ENCODE measurements around the gene TXNDC16. TPM values are rescaled to one million over a fixed set of nuclear protein-coding genes. Genes with fewer than 3 reads are reported as not detected.

TXNDC16 gene
- total and polyA plus RNA-seq, 7 experiments from 2014 or later = 2.0 to 15.8 (median 7.3) TPM

- DNase-seq = no peak
- no peak for ATAC-seq
- intact Hi-C loops (cut with micrococcal nuclease) = no loop called here
- Histone ChIP-seq H3K27ac (ENCODE audit: low read depth, low read length) (no peak overlapping the region), H3K27me3 (ENCODE audit: control insufficient read depth in 2 of 2, insufficient read depth in 2 of 2, low read length in 2 of 2) (no peaks in the 10 kb centered on the region), H3K4me1 (ENCODE audit: control insufficient read depth in 2 of 2, insufficient read depth in 2 of 2, low read length in 2 of 2) (no peaks in the 10 kb centered on the region), H3K36me3 (ENCODE audit: control insufficient read depth in 2 of 3, insufficient read depth in 3 of 3, low read length in 3 of 3) (peaks cover 0 to 6% (median 0%) of the 10 kb centered on the region in 3 experiments), H3K4me3 (ENCODE audit: low read length) (no peak overlapping the region), H3K9me3 (ENCODE audit: control insufficient read depth in 2 of 3, low read length in 3 of 3) (no peaks in the 10 kb centered on the region)
- Mint-ChIP-seq H3K9me3 (peaks cover 0 to 19% (median 3%) of the 10 kb centered on the region in 11 donors), H3K36me3 (peaks cover 12 to 74% (median 58%) of the 10 kb centered on the region in 5 donors), H3K27ac (peak overlapping the region in 1 of 9 donors; percentile 86), H3K4me1 (peaks cover 0 to 15% (median 0%) of the 10 kb centered on the region in 7 donors), H3K4me3 (no peak overlapping the region), H3K27me3 (no peaks in the 10 kb centered on the region)
- ChIA-PET CTCF (no interaction called here), POLR2A (no interaction called here)
Measured at GRCh38 chr14:52455291-52456088, 96.8 kb downstream of the TXNDC16 start.

GRCh38 chr14:52447236-52447635 lies 105.1 kb downstream of the TXNDC16 start:
- Histone ChIP-seq H3K27me3 (ENCODE audit: control insufficient read depth in 2 of 2, insufficient read depth in 2 of 2, low read length in 2 of 2) (no peaks in the 10 kb centered on the region), H3K4me3 (ENCODE audit: low read length) (no peak overlapping the region), H3K4me1 (ENCODE audit: control insufficient read depth in 2 of 2, insufficient read depth in 2 of 2, low read length in 2 of 2) (no peaks in the 10 kb centered on the region), H3K36me3 (ENCODE audit: control insufficient read depth in 2 of 3, insufficient read depth in 3 of 3, low read length in 3 of 3) (peaks cover 0 to 10% (median 0%) of the 10 kb centered on the region in 3 experiments), H3K27ac (ENCODE audit: low read depth, low read length) (no peak overlapping the region), H3K9me3 (ENCODE audit: control insufficient read depth in 2 of 3, low read length in 3 of 3) (no peaks in the 10 kb centered on the region)
- ChIA-PET POLR2A (no interaction called here), CTCF (no interaction called here)
- H3K9me3 Mint-ChIP-seq = peaks cover 0 to 27% (median 10%) of the 10 kb centered on the region in 11 donors
- H3K4me3 Mint-ChIP-seq = no peak overlapping the region
- H3K27ac Mint-ChIP-seq = no peak overlapping the region
- ATAC-seq = no peak
- H3K27me3 Mint-ChIP-seq = no peaks in the 10 kb centered on the region
- intact Hi-C loops (cut with micrococcal nuclease) = no loop called here
- H3K4me1 Mint-ChIP-seq = peaks cover 0 to 19% (median 0%) of the 10 kb centered on the region in 7 donors
- H3K36me3 Mint-ChIP-seq = peaks cover 18 to 81% (median 72%) of the 10 kb centered on the region in 5 donors
- DNase-seq = no peak

GRCh38 chr14:52446355-52446754 lies 106.0 kb downstream of the TXNDC16 start:
- H3K4me3 ChIP-seq (ENCODE audit: low read length) = no peak overlapping the region
- H3K36me3 ChIP-seq (ENCODE audit: control insufficient read depth in 2 of 3, insufficient read depth in 3 of 3, low read length in 3 of 3) = peaks cover 0 to 10% (median 0%) of the 10 kb centered on the region in 3 experiments
- H3K4me1 ChIP-seq (ENCODE audit: control insufficient read depth in 2 of 2, insufficient read depth in 2 of 2, low read length in 2 of 2) = no peaks in the 10 kb centered on the region
- H3K27me3 Mint-ChIP-seq = no peaks in the 10 kb centered on the region
- peaks cover 0 to 24% (median 10%) of the 10 kb centered on the region in 11 donors for H3K9me3 Mint-ChIP-seq
- intact Hi-C loops (cut with micrococcal nuclease) = no loop called here
- no peak overlapping the region for H3K4me3 Mint-ChIP-seq
- no peaks in the 10 kb centered on the region for H3K27me3 ChIP-seq (ENCODE audit: control insufficient read depth in 2 of 2, insufficient read depth in 2 of 2, low read length in 2 of 2)
- ChIA-PET CTCF (no interaction called here), POLR2A (no interaction called here)
- H3K36me3 Mint-ChIP-seq = peaks cover 18 to 78% (median 67%) of the 10 kb centered on the region in 5 donors
- H3K27ac Mint-ChIP-seq = no peak overlapping the region
- H3K4me1 Mint-ChIP-seq = peaks cover 0 to 19% (median 0%) of the 10 kb centered on the region in 7 donors
- ATAC-seq (no peak), DNase-seq (no peak)
- no peak overlapping the region for H3K27ac ChIP-seq (ENCODE audit: low read depth, low read length)
- no peaks in the 10 kb centered on the region for H3K9me3 ChIP-seq (ENCODE audit: control insufficient read depth in 2 of 3, low read length in 3 of 3)

- Histone ChIP-seq H3K27ac (ENCODE audit: low read depth, low read length) (no peak overlapping the region), H3K36me3 (ENCODE audit: control insufficient read depth in 2 of 3, insufficient read depth in 3 of 3, low read length in 3 of 3) (peaks cover 0 to 10% (median 0%) of the 10 kb centered on the region in 3 experiments), H3K4me3 (ENCODE audit: low read length) (no peak overlapping the region), H3K4me1 (ENCODE audit: control insufficient read depth in 2 of 2, insufficient read depth in 2 of 2, low read length in 2 of 2) (no peaks in the 10 kb centered on the region), H3K27me3 (ENCODE audit: control insufficient read depth in 2 of 2, insufficient read depth in 2 of 2, low read length in 2 of 2) (no peaks in the 10 kb centered on the region), H3K9me3 (ENCODE audit: control insufficient read depth in 2 of 3, low read length in 3 of 3) (no peaks in the 10 kb centered on the region)
- DNase-seq (no peak), ATAC-seq (no peak)
- CTCF ChIA-PET = no interaction called here
- intact Hi-C loops (cut with micrococcal nuclease) = no loop called here
- Mint-ChIP-seq H3K4me3 (no peak overlapping the region), H3K36me3 (peaks cover 10 to 57% (median 41%) of the 10 kb centered on the region in 5 donors), H3K27me3 (no peaks in the 10 kb centered on the region), H3K27ac (no peak overlapping the region), H3K9me3 (peaks cover 0 to 12% (median 2%) of the 10 kb centered on the region in 11 donors), H3K4me1 (peaks cover 0 to 10% (median 0%) of the 10 kb centered on the region in 7 donors)
- POLR2A ChIA-PET = no interaction called here
Measured at GRCh38 chr14:52443506-52443905, 108.8 kb downstream of the TXNDC16 start.

GRCh38 chr14:52442602-52443001 lies 109.7 kb downstream of the TXNDC16 start:
- H3K4me3 Mint-ChIP-seq = no peak overlapping the region
- Histone ChIP-seq H3K4me3 (ENCODE audit: low read length) (no peak overlapping the region), H3K9me3 (ENCODE audit: control insufficient read depth in 2 of 3, low read length in 3 of 3) (no peaks in the 10 kb centered on the region), H3K27ac (ENCODE audit: low read depth, low read length) (no peak overlapping the region), H3K36me3 (ENCODE audit: control insufficient read depth in 2 of 3, insufficient read depth in 3 of 3, low read length in 3 of 3) (peaks cover 0 to 10% (median 0%) of the 10 kb centered on the region in 3 experiments), H3K27me3 (ENCODE audit: control insufficient read depth in 2 of 2, insufficient read depth in 2 of 2, low read length in 2 of 2) (no peaks in the 10 kb centered on the region), H3K4me1 (ENCODE audit: control insufficient read depth in 2 of 2, insufficient read depth in 2 of 2, low read length in 2 of 2) (no peaks in the 10 kb centered on the region)
- peaks cover 0 to 12% (median 0%) of the 10 kb centered on the region in 7 donors for H3K4me1 Mint-ChIP-seq
- intact Hi-C loops (cut with micrococcal nuclease) = no loop called here
- peaks cover 6 to 54% (median 39%) of the 10 kb centered on the region in 5 donors for H3K36me3 Mint-ChIP-seq
- no peak for ATAC-seq
- H3K27me3 Mint-ChIP-seq = no peaks in the 10 kb centered on the region
- CTCF ChIA-PET = no interaction called here
- no peak overlapping the region for H3K27ac Mint-ChIP-seq
- no peak for DNase-seq
- POLR2A ChIA-PET = no interaction called here
- peaks cover 0 to 3% (median 0%) of the 10 kb centered on the region in 11 donors for H3K9me3 Mint-ChIP-seq

GRCh38 chr14:52442166-52442565 lies 110.1 kb downstream of the TXNDC16 start:
- POLR2A ChIA-PET = no interaction called here

GRCh38 chr14:52439476-52439875 lies 112.8 kb downstream of the TXNDC16 start:
- Mint-ChIP-seq H3K4me1 (peaks cover 0 to 18% (median 0%) of the 10 kb centered on the region in 7 donors), H3K4me3 (no peak overlapping the region), H3K9me3 (peaks cover 0 to 3% (median 0%) of the 10 kb centered on the region in 11 donors), H3K27me3 (no peaks in the 10 kb centered on the region), H3K36me3 (peaks cover 7 to 50% (median 40%) of the 10 kb centered on the region in 5 donors), H3K27ac (no peak overlapping the region)
- H3K27me3 ChIP-seq (ENCODE audit: control insufficient read depth in 2 of 2, insufficient read depth in 2 of 2, low read length in 2 of 2) = no peaks in the 10 kb centered on the region
- H3K27ac ChIP-seq (ENCODE audit: low read depth, low read length) = no peak overlapping the region
- ATAC-seq (no peak), DNase-seq (no peak)
- no peaks in the 10 kb centered on the region for H3K9me3 ChIP-seq (ENCODE audit: control insufficient read depth in 2 of 3, low read length in 3 of 3)
- CTCF ChIA-PET = no interaction called here
- no peaks in the 10 kb centered on the region for H3K4me1 ChIP-seq (ENCODE audit: control insufficient read depth in 2 of 2, insufficient read depth in 2 of 2, low read length in 2 of 2)
- POLR2A ChIA-PET = no interaction called here
- no peak overlapping the region for H3K4me3 ChIP-seq (ENCODE audit: low read length)
- intact Hi-C loops (cut with micrococcal nuclease) = no loop called here
- no peaks in the 10 kb centered on the region for H3K36me3 ChIP-seq (ENCODE audit: control insufficient read depth in 2 of 3, insufficient read depth in 3 of 3, low read length in 3 of 3)

More at GRCh38 chr14:52442166-52442565, 110.1 kb downstream of the TXNDC16 start:
- no peak for DNase-seq
- Histone ChIP-seq H3K9me3 (ENCODE audit: control insufficient read depth in 2 of 3, low read length in 3 of 3) (no peaks in the 10 kb centered on the region), H3K27me3 (ENCODE audit: control insufficient read depth in 2 of 2, insufficient read depth in 2 of 2, low read length in 2 of 2) (no peaks in the 10 kb centered on the region), H3K36me3 (ENCODE audit: control insufficient read depth in 2 of 3, insufficient read depth in 3 of 3, low read length in 3 of 3) (peaks cover 0 to 7% (median 0%) of the 10 kb centered on the region in 3 experiments), H3K4me3 (ENCODE audit: low read length) (no peak overlapping the region), H3K4me1 (ENCODE audit: control insufficient read depth in 2 of 2, insufficient read depth in 2 of 2, low read length in 2 of 2) (no peaks in the 10 kb centered on the region), H3K27ac (ENCODE audit: low read depth, low read length) (no peak overlapping the region)
- no peak overlapping the region for H3K27ac Mint-ChIP-seq
- no peak for ATAC-seq
- H3K4me3 Mint-ChIP-seq = no peak overlapping the region
- H3K27me3 Mint-ChIP-seq = no peaks in the 10 kb centered on the region
- peaks cover 0 to 13% (median 0%) of the 10 kb centered on the region in 7 donors for H3K4me1 Mint-ChIP-seq
- intact Hi-C loops (cut with micrococcal nuclease) = no loop called here
- no peaks in the 10 kb centered on the region for H3K9me3 Mint-ChIP-seq
- H3K36me3 Mint-ChIP-seq = peaks cover 3 to 54% (median 40%) of the 10 kb centered on the region in 5 donors
- CTCF ChIA-PET = no interaction called here
